ENCODE data around the gene METTL16.

METTL16 gene

DNA sequence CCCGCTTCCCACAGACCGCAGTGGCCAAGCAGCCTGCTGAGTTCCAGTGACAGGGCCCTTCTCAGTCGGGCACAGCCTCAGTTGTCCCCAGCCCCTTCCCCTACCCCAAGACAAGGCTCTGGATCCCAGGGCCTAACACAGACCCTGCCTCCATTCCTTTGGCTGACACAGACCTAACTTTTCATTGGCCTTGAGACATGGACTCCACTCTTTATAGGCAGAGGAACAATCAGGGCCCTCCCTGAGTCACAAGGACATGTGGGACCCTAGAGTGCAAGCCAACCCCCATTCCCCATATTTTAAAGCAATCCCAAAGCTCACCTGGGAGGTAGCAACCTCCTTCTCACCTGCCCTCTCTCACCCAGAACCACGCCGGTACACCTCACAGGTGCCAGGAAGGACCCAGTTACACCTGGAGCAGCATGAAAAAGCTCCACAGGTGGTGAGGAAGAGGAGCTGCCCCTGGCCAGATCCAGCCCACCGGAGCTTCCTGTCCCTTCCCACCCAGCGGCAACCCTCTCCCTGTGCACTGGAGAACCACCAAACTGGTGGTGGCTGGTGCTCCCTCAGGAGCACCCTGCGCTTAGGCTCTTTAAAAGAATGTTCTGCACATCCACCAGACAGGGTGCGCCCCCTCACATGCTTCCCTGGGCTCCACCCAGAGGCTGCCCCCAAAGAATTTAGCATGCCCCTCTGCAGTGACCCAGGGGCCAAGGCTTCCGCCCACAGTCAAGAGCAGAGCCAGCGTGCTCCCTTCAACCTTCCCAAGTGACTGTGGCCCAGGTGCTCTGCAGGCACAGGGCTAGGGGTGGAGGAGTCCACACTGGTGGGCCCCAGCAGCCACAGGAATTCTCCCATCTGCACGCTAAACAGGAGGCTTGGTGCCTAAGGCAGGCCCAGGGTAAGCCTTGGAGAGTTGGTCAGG, 114.2 kb downstream of the METTL16 start:
- in situ Hi-C loops (cut with MboI; ENCODE audit: low sequenced_read_pairs) = no loop called here

DNA sequence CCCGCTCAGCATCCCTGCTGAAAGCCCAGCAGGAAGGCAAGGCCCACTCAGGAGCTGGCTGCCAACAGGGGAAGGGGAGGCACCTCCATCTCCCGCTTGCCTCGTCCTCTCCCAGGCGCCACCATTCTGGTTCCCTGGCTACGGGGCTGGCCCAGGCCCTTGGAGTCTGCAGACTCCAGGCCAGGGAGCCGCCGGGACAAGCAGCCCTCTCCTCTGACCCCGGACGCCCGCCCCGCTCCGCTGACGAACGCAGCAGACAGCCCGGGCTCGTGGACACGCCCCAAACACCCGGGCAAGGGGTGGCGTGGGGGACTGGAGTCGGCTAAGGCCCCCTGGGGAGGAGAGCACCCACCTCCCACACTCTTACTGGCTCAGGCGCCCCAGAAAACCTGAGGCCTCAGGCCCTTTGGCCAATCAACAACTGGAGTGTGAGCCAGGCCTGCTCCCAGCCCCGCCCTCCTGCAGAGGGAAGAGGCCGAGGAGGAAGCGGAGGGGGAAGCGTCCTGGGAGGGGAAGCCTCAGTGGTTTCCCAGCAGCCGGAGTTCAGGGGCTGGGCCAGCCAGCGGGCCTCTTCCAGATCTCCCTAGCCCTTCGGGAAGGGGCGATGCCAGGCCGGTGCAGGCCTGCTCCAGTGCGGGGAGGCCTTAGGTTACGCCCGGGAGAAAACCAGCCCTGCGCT, 115.0 kb downstream of the METTL16 start:
- in situ Hi-C loops (cut with MboI; ENCODE audit: low sequenced_read_pairs) = no loop called here

DNA sequence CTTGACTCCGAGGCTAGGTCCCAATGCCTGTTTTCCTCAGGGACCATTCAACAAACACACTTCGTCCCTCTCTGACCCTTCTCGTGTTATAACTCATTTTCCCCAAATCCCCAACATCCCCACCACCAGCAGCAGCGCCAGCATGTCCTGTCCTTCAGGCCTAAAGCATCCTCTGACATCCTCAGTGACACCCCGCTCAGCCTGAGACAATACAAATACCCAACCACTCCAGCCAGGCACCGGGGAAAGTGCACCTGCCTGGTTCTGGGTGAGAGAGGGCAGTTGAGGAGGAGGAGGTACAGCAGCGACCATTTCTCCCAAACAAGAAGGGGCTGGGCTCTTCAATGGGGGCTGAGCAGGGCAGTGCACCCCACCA, 115.5 kb downstream of the METTL16 start:
- in situ Hi-C loops (cut with MboI; ENCODE audit: low sequenced_read_pairs) = no loop called here

DNA sequence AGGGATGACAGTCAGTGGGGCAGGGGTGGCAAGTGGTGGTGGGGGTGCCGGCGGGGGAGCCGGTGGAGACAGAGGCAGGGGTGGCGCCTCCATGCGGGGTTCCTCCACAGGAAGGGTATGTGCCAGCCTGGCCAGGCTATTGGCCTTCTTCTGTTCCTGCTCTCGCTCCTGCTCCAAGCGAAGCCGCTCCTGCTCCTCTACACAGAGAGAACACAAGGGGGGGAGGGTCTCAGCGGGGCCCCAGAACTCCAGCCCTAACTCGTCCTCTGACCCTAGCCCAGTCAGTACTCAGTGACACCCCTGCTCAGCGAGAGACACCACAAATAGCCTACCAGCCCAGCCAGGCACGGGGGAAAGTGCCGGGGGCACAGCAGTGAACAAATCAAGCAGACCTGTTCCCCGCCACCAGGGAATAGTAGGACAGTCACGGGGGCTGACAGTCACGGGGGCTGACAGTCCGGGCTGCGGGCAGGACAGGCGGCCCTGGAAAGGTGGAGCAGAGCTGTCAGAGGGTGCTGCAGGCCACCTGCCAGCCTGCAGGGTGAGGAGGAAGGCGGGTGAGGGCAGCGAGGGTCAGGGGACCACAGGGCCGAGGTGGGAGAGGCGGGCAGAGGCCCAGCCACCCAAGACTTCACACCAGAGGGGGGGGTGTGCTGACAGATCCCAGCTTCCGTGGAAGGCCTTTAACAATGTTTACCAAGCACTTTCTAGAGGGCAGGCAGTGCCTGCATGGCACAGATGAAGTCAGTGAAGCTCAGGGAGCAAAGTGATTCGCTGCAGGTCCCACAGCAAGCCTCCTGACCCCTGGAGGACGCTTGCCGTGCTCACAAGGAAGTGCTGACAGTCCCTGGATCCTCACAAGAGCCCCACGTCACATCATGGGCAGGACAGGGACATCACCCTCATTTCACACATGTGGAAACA, 116.2 kb downstream of the METTL16 start:
- in situ Hi-C loops (cut with MboI; ENCODE audit: low sequenced_read_pairs) = no loop called here

DNA sequence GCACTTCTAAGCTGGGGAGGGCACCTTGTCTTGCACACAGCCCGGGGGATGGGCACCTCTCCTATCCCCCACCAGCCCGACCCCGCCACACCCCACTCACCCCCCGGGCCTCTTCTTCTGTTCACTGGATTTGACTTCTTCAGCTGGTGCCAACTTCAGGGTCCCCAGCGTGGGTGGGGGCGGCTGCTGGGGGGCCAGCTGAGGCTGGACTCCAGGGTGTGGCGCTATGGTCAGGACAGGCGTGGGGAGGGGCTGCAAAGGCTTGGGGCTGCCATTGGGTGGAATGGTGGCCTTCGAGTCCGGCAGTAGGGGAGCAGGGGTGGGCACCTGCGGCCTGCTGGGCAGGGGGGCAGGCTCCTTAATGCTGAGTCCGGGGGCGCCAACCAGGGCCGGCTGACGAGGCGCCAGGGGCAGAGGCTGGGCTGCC, 116.9 kb downstream of the METTL16 start:
- in situ Hi-C loops (cut with MboI; ENCODE audit: low sequenced_read_pairs) = no loop called here

DNA sequence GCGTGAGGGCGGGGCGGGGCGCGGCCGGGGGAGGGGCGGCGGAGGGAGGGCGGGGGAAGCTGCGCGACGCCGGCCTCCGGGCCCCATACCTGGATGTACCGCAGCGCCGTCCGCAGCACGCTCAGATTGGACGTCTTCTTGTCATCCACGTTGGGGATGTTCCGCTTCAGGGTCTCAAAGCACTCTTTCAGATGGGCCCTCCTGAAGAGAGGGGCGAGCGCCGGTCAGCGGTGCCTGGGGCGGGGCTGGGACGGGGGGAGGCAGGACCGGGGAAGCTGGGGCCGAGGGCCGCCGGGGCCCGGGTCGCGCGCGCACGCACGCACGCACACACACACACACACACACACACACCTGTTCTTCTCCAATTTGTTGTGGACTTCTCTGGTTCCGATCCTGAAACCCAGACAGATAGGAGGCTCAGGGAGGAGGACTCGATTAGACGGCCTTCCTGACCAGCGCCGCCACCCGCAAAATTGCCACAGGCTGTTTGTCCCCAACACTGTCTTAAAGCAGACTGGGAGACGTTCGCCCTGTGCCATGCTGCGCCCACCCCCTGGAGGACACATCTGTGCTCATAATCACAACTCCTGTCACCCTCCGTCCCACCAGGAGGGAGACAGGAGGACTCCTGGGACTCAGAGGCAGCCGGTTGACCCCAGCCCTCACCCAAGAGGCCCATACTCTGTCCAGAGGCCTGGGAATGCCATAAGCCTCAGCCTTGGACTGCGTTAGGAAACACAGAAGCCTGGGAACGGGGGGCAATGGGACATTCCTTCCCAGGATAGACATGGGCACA, 117.5 kb downstream of the METTL16 start:
- in situ Hi-C loops (cut with MboI; ENCODE audit: low sequenced_read_pairs) = no loop called here

DNA sequence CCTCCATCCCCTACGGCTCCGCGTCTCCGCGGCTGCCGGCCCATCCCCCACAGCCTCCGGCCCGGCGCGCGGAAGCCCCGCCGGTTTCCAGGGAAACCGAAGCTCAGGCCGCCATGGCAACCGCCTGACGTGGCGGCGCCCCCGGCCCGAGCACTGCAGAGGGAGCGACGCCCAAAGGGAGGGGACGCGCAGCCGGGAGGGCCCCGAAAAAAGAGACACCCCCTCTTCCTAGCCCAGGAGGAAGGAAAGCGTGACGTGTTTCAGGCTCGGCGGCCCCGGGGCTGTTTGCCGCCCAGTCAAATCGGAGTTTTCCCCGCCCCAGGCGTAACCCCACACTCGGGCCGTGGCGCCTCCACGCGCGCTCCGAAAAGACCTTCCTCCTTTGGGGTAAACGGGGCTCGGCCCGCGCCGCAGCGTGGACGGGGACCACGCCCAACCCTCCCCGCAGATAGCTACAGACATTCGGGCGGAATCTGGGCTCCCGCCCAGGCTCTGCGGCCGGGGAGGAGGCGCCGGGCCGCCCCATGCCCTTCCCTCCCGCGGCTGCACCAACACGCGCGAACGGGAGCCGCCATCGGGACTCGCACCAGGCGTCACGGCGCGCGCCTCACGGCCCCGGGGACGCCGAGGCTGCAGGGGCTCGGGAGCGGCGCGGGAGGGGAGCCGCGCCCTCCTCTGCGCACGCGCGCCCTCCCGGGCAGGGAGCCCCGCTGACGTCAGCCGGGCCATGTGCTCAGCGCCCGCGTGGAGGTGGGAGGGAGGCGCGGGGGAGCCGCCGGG, 118.3 kb downstream of the METTL16 start:
- in situ Hi-C loops (cut with MboI; ENCODE audit: low sequenced_read_pairs) = no loop called here

DNA sequence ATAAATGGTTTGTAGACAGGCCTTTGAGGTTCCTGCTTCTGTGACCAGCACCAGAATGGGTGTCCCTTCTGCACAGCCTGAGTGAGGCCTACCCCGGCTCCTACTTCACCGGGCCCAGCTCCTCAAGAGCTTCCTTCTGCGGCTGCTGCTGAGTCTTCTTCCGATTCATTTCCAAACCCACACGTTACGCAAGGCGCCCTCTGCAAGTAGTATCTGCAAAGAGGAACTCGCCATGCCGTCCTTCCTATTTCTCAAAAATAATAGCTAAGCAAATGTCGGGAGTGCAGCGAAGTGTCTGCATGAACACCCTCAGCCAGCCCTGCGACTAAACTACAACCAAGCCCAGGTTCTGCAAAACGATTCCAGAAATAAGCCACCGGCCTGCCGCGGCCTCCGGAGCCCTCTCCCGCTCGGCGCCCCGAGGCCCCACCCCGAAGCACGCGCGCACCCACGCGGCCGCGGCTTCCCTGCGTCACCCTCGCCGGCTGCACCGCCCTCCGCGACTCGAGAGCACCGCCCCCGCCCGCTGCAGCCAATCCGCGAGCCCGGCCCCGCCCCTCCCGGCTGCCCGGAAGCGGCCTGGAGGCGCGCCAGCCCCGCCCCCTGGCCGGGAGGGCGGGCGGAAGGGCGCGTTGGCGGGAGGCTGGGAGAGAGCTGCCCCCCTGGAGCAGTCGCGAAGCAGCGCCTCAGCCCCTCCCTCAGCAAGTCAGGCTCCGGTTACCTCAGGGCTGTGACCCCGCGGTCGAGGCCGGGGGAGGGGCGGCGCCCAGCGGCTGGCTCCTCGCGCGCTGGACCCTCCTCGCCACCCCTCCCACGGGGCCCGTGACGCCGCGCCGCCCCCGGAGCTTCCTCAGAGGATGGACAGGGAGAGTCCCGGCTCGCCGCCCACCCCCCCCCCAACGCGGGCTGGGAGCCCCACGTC, 119.2 kb downstream of the METTL16 start:
- in situ Hi-C loops (cut with MboI; ENCODE audit: low sequenced_read_pairs) = no loop called here

DNA sequence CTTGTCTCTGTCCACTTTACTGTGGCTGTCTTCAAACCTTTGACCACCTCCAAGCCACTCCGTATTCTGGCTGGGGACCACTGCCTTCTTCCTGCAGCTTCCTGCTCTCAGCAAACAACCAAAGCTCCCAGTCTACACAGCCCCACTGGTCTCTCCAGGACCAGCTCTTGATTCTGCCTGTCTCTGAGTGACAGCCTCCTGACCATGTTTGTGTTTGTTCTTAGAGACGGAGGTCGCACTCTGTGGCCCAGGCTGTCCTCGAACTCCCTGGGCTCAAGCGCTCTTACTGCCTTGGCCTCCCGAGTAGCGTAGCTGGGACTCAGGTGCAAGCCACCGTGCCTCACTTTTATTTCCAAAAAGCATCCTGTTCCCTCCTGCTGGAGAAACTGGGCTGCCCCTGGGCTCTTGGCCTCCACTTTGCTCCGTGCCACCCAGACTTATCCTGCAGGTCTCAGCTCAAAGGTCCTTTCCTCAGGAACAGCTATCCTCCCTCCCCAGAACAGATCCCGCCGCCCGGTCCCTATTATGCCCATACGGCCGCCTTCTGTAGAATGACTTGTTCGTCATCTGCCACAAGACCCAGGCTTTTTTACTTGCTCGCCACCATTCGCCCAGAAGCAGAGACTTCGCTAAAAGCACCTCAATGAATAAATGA, 120.0 kb downstream of the METTL16 start:
- in situ Hi-C loops (cut with MboI; ENCODE audit: low sequenced_read_pairs) = no loop called here

DNA sequence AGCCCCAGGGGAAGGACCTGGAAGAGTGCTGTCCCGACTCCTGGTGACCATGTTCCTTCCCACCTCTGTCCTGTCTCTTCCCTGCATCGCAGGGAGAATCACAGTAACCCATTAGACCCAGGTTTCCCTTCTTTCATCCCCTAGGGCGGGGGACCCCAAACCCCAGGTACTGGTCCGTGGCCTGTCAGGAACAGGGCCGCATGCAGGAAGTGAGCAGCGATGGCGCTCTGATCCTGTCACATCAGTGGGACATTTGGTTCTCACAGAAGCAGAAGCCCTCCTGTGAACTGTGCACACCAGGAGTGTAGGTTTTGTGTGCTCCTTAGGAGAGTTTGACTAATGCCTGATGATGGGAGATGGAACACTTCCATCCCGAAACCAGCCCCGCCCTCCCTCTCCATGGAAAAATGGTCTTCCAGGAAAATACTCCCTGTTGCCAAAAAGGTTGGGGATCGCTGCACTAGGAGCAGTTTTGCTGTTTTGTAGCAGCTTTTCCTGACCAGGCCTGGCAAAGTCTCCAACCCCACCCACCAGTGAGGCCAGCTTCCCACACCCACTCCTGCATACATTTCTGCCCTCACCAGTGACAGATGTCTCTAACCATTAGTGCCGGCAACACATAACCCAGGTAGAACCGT, 121.4 kb downstream of the METTL16 start:
- in situ Hi-C loops (cut with MboI; ENCODE audit: low sequenced_read_pairs) = no loop called here

DNA sequence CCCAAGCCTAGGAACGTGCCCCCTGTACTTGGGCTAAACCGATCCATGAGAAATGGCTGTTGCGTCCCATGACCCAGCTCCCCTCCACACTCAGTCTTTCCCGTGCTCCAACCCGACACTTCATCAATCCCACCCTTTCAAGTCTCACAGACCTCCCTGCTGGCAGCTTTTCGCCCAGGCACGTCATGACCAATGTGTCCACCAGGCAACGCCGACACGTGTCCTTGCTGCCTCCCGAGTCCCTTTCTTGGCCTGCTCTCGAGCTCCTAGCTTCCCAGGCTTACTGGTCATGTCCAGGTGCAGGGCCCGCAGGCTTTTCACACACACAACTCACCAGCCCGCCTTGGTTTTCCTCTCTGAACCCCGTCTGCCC, 123.0 kb downstream of the METTL16 start:
- in situ Hi-C loops (cut with MboI; ENCODE audit: low sequenced_read_pairs) = no loop called here

DNA sequence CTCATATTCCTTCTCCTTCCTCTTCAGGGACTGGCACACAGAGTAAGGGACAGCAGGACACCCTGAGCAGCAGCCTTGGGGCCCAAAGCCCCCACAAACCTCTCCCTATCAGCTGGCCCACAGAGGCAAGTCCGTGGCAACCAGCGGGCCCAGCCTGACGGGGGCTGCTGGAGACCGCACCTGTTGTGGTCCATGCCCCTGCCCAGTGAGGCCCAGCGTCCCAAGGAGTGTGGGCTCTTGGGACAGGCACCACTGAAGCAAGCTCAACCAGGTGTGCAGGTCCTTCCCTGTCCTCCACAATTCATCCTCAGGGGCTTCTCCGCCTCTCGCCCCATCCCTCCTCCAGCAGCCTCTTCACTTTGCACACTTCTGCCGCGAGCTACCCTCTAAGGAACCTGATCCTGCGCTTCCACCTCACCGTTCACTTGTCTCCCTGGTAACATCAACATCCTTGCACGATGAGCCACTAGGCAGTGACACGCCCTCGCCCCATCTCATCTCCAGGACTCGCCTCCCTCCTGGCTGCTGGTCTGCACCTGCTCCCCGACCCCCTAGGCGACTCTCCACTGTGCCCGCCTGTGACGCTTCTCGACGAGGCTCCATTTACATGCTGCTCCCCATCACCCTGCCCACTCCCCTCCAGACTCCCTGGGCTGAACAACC, 123.5 kb downstream of the METTL16 start:
- in situ Hi-C loops (cut with MboI; ENCODE audit: low sequenced_read_pairs) = no loop called here

DNA sequence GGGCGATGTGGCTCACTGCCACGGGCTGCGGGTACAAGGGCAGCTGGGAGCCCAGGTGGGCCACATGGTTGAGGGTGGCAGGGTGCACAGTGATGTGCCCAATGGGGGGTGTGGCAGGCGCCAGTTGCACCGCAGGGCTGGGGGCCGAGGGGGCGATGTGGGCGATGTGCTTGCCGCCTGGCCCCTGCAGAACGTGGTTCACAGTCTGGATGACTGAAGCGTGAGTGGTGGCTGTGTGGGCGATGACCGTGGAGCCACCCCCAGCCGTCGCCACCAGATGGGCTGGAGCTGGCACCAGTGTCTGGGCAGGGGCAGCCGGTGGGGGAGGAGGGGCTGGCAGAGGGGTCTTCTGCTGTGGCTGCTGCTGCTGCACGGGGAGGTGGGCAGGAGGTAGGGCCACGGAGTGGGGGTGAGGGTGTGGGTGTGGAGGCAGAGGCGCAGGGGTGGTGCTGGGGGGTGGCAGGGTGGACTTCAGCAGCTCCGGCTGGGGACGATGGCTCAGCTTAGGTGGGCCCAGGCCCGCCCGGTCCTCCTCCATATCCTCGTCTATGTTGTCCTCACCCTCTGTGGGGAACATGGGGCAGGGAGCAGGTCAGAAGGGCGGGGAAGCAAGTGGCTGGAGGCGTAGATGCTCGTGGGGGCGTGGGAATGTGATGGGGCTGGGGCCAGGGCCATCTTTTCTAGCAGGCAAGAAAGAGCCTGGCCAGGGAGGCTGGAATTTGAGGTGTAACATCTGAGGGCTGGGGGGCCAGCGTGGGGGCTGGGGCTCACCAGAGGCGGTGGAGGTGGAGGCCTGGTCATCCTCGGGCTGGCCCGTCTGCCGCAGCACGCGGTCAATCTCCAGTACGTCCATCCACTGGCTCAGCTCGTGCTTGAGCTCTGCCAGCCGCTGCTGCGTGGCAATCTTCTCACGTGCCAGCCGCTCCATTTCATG, 124.3 kb downstream of the METTL16 start:
- in situ Hi-C loops (cut with MboI; ENCODE audit: low sequenced_read_pairs) = no loop called here

DNA sequence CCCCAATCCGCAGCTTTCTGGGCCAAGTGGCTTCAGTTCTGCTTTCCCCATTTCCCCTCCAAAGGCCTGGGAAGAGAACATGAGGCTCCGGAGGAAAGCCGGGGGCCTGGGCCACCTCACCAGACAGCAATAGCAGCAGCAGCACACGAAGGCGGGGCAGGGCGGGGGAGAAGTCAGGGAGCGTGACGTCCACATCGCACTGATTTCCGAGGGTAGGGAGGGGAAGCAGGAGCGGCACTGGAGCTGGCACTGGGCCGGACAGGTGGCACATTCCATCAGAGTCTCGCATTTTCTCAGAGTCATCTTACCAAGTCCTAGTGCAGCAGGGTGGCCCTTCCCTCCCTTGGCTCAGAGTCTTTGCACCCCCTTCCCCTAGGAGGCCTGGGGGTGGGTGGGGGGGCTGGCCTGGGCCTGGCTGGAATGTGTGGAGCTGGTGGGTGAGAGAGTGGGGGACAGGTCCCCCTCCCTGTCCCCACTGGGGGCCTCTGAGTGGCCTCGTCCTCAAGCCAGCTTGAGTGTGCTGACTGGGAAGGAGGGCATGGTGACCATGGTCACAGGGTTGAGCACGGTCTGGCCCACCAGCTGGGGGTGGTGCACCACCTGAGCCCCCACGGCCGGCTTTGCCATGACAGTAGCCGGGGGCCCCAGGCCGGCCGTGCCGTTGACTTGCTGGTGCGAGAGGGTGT, 125.1 kb downstream of the METTL16 start:
- in situ Hi-C loops (cut with MboI; ENCODE audit: low sequenced_read_pairs) = no loop called here

Data from HL-60/S4 treated with retinoic acid at 250 ng/mL for 4 days and 3 days (cell line).